ENCODE results near the gene RASAL2.

The RASAL2 gene

DNA sequence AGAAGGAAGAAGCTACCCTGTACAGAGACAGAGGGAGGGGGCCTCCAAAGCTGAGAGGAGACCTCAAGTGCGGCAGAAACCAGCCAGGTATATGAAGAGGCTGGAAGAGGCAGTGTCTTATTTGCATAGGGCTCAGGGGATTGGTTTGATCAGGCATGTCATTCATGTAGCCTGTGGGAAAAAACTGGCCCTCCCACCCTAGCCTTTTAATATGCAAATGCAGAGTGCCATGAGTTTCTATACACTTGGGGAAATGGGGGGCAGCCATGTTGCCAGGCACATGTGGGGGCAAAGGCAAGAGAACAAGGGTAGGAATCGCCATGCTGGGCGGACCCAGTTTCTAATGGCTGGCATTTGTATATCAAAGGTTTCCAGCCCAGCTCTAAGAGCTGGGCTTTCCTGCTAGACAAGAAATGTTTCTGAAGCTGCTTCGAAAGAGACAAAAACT is 172.7 kb downstream of the RASAL2 start:
- TF ChIP-seq CTCF (IDR thresholded peaks at IDR 0.05; ENCODE audit: low read depth, low read length), result no peak
- DNase-seq (ENCODE audit: low read depth, low spot score), result no peak
- no peak overlapping the region for H3K4me3 ChIP-seq (ENCODE audit: low read depth, low read length)
- in situ Hi-C loops (cut with HindIII; ENCODE audit: low sequenced_read_pairs), result no loop called here

GRCh38 chr1:178267646-178268094 is 173.8 kb downstream of the RASAL2 start:
- in situ Hi-C loops (cut with HindIII; ENCODE audit: low sequenced_read_pairs), result no loop called here
- DNase-seq (ENCODE audit: low read depth, low spot score), result peak; percentile 39
- H3K4me3 ChIP-seq (ENCODE audit: low read depth, low read length), result no peak overlapping the region
- no peak for TF ChIP-seq CTCF (IDR thresholded peaks at IDR 0.05; ENCODE audit: low read depth, low read length)

DNA sequence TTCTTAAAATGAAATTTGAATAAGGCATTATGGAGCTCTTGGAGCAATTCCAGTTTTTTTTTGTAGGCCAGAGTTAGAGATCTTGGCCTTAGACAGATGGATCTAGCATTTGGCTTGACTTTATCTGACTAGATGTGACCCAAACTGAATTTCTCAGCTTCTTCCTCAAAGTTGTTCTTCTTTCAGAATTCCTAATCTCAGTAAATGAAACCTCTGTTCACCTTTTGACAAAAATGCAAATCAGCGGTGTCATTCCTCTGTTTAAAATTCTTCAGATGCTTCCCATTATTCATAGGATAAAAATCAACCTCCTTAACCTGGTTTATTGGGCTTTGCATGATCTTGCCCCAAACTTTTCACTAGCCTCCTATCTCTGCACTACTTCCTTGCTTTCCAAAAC is 177.6 kb downstream of the RASAL2 start:
- TF ChIP-seq CTCF (IDR thresholded peaks at IDR 0.05; ENCODE audit: low read depth, low read length), result no peak
- no peak overlapping the region for H3K4me3 ChIP-seq (ENCODE audit: low read depth, low read length)
- in situ Hi-C loops (cut with HindIII; ENCODE audit: low sequenced_read_pairs), result no loop called here
- no peak for DNase-seq (ENCODE audit: low read depth, low spot score)

DNA sequence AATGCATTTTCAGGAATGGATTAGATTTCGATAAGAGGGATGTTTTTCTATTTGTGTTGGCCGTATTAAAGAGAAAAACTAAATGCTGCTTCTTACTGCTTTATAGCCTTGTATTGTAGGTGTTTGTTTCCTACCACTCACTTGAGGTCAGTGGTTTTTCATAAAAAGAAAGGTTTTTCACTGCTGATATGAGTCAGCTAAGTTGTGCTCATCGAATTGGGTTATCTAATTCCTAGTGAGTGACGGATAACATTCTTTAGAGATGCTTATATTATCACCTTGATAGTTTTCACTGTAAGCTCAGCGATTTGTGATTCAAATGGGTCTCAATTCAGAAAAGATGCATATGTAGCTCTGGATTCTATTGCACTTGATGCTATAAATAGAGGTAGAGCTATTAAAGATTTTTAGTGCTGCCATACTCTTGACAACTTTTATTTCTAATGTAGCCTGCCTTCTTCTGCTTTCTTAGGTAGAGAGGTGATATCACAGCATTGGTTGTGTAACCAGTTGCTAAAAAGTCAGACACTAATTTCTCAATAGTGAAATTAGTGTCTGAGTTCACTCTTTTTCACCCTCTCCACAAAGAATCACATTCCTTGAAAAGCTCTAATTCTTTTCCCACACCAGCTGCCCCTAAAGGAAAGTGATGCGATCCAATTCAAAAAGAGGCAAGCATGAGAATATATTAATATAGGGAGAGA is 180.0 kb downstream of the RASAL2 start:
- TF ChIP-seq CTCF (IDR thresholded peaks at IDR 0.05; ENCODE audit: low read depth, low read length), result no peak
- H3K4me3 ChIP-seq (ENCODE audit: low read depth, low read length), result no peak overlapping the region
- peak; percentile 53 for DNase-seq (ENCODE audit: low read depth, low spot score)
- in situ Hi-C loops (cut with HindIII; ENCODE audit: low sequenced_read_pairs), result no loop called here

- H3K4me3 ChIP-seq (ENCODE audit: low read depth, low read length), result no peak overlapping the region
- peak; percentile 46 for DNase-seq (ENCODE audit: low read depth, low spot score)
- in situ Hi-C loops (cut with HindIII; ENCODE audit: low sequenced_read_pairs), result loop anchor here (25.0 kb wide), 1 partner anchor 288 kb away; no protein-coding TSS in a partner anchor
- no peak for TF ChIP-seq CTCF (IDR thresholded peaks at IDR 0.05; ENCODE audit: low read depth, low read length)
These were observed 181.1 kb downstream of the RASAL2 start for GRCh38 chr1:178275049-178275448.

DNA sequence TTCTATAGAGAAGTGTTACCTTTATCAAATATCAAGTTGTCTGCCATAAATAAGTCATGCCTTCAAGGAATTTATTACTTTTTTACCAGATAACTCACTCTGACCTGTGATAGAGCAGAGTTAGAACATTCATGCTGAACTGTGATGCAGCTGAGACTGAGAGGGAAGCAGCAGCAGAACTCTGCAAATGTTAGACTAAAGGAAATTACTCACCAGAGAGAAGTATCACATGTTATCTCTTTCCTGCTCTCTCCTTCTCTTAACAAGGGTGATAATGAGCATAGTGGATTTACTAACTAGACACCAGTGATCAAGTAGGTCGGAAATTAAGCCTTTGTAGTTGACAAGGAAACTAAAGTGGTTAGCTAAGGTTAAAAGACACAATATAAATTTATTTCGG is 181.6 kb downstream of the RASAL2 start:
- in situ Hi-C loops (cut with HindIII; ENCODE audit: low sequenced_read_pairs), result loop anchor here (25.0 kb wide), 1 partner anchor 288 kb away; no protein-coding TSS in a partner anchor

More for the DNA sequence above, 181.6 kb downstream of the RASAL2 start:
- no peak for TF ChIP-seq CTCF (IDR thresholded peaks at IDR 0.05; ENCODE audit: low read depth, low read length)
- H3K4me3 ChIP-seq (ENCODE audit: low read depth, low read length), result no peak overlapping the region
- peak; percentile 5 for DNase-seq (ENCODE audit: low read depth, low spot score)

Data from astrocyte of the spinal cord (primary cell).